ENCODE measurements around the gene GDF9.
A peak's percentile ranks its signal among the peaks of the same experiment; 100 is the strongest.

The GDF9 gene

GRCh38 chr5:132866342-132867045 lies at the start of gene GDF9, which contains the start of gene UQCRQ:
Gene GDF9 (minus strand): TSS chr5:132866469. CDS start chr5:132864533, 1,936 bp downstream.
Gene UQCRQ (plus strand): TSS chr5:132866642. CDS start chr5:132866882, 240 bp downstream.
- DNase-seq (ENCODE audit: low read depth): peak; percentile 78

GRCh38 chr5:132915681-132916080 lies 49.4 kb upstream of the GDF9 start:
- no peak for DNase-seq (ENCODE audit: low read depth)

- DNase-seq (ENCODE audit: low read depth): no peak
These were observed 43.4 kb upstream of the GDF9 start for GRCh38 chr5:132909702-132910101.

GRCh38 chr5:132907161-132907560 lies 40.9 kb upstream of the GDF9 start:
- DNase-seq (ENCODE audit: low read depth): no peak

GRCh38 chr5:132905938-132906337 lies 39.7 kb upstream of the GDF9 start:
- no peak for DNase-seq (ENCODE audit: low read depth)

GRCh38 chr5:132901730-132902129 lies 35.5 kb upstream of the GDF9 start:
- DNase-seq (ENCODE audit: low read depth): no peak

- no peak for DNase-seq (ENCODE audit: low read depth)
These were observed 34.8 kb upstream of the GDF9 start for GRCh38 chr5:132901036-132901435.

- no peak for DNase-seq (ENCODE audit: low read depth)
These were observed 31.8 kb upstream of the GDF9 start for GRCh38 chr5:132898094-132898493.

GRCh38 chr5:132896685-132897084 lies 30.4 kb upstream of the GDF9 start:
- DNase-seq (ENCODE audit: low read depth): no peak

GRCh38 chr5:132895719-132896305 lies 29.5 kb upstream of the GDF9 start:
- no peak for DNase-seq (ENCODE audit: low read depth)

- no peak for DNase-seq (ENCODE audit: low read depth)
These were observed 24.5 kb upstream of the GDF9 start for GRCh38 chr5:132890817-132891216.

GRCh38 chr5:132889501-132889900 lies 23.2 kb upstream of the GDF9 start:
- DNase-seq (ENCODE audit: low read depth): no peak

GRCh38 chr5:132887283-132887682 lies 21.0 kb upstream of the GDF9 start:
- DNase-seq (ENCODE audit: low read depth): no peak

- no peak for DNase-seq (ENCODE audit: low read depth)
These were observed 20.0 kb upstream of the GDF9 start for GRCh38 chr5:132886064-132886823.

GRCh38 chr5:132884548-132884947 lies 18.3 kb upstream of the GDF9 start:
- no peak for DNase-seq (ENCODE audit: low read depth)

GRCh38 chr5:132883261-132883834 lies 17.1 kb upstream of the GDF9 start:
- DNase-seq (ENCODE audit: low read depth): no peak

- DNase-seq (ENCODE audit: low read depth): no peak
These were observed 11.7 kb upstream of the GDF9 start for GRCh38 chr5:132877938-132878337.

- no peak for DNase-seq (ENCODE audit: low read depth)
These were observed 11.2 kb upstream of the GDF9 start for GRCh38 chr5:132877466-132877865.

GRCh38 chr5:132876020-132876759 lies 9.9 kb upstream of the GDF9 start:
- DNase-seq (ENCODE audit: low read depth): no peak

- DNase-seq (ENCODE audit: low read depth): no peak
These were observed 7.6 kb upstream of the GDF9 start for GRCh38 chr5:132873930-132874271.

- DNase-seq (ENCODE audit: low read depth): no peak
These were observed 7.1 kb upstream of the GDF9 start, which contains the start of gene LEAP2 for GRCh38 chr5:132873119-132873929. Gene LEAP2 (plus strand): TSS chr5:132873668. CDS start chr5:132873695, 27 bp downstream.
